Measurements from ENCODE around the gene ELMO1.

The ELMO1 gene

DNA sequence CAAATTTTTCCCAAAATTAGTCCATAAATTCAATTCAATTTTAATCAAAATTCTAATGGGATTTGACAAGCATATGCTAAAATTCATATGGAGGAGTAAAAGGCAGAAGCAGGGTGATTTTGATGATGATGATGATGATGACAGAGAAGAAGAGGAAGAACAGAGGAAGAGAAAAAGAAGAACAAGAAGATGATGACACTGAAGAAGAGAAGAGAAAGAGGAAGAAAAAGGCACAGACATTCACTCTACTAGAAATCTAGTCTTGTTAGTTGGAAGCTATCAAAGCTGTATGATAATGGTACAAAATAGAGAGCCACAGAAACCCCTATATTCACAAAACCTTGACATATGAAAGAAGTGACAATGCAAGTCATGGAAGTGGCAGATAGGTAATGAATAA, 157.9 kb downstream of the ELMO1 start:
- no peak for DNase-seq

GRCh38 chr7:37289781-37290180, 158.9 kb downstream of the ELMO1 start:
- no peak for DNase-seq

GRCh38 chr7:37289367-37289766, 159.3 kb downstream of the ELMO1 start:
- DNase-seq, result no peak

GRCh38 chr7:37287131-37287855, 161.4 kb downstream of the ELMO1 start:
- DNase-seq, result no peak

GRCh38 chr7:37286454-37286832, 162.2 kb downstream of the ELMO1 start:
- DNase-seq, result no peak

GRCh38 chr7:37285706-37286453, 162.8 kb downstream of the ELMO1 start:
- DNase-seq, result peak; percentile 36

DNA sequence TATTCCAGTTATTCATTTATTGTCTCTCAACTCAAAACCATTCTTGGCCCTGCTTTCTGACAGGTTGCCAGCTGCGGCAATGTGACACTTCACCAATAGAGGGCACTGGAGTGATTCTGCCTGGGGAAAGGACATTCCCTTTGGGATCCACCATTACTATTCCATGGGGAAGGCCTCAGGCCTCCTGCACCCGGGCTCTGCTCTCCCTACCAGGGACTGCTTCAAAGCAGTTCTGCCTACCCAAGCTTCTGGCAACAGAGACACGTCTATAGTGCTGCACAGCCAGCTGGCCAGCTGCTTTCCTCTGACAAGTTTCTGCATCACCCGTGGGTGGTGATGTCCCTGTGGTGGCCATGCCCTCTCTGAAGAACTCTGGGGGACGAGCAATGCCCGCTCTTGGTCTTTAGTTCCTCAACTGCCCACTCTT, 163.8 kb downstream of the ELMO1 start:
- peak; percentile 57 for DNase-seq

DNA sequence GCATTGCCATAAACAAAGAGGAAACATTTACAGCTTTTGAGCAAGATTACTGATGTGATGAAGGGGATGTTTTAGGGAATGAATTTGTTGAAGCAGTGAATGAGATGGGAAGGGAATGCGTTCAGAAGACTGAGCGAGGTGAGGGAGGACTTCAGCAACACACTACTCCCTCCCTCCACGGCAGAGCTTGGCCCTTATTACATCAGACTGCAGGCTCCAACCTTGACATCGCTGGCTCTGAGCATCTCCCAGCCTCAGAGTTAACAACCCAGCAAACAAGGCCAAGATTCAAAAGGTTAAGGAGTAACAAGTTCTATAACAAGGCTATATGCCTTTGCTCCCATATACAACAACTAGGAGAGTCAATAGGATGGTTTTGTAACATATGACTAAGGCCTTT, 164.4 kb downstream of the ELMO1 start:
- no peak for DNase-seq

- no peak for DNase-seq
Observed at GRCh38 chr7:37283716-37284115, 164.9 kb downstream of the ELMO1 start.

DNA sequence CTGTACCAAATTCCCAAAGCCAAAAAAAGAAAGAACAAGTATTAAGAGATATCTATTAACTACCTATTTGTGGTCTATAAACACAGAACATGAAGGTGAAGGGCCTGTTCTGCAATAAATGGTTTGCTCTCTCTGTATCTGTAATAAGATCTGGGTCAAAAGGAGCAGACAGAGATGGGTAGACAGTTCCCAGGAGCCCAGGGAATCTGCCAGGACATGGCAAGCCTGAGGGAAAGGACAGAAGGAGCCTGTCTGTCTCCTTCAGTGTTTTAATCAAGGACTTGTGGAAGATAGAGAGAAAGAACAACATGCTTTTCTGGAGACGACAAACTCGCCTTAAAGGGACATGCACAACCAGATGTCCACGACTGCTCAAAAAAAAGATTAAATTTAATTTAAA, 165.7 kb downstream of the ELMO1 start:
- DNase-seq, result no peak

GRCh38 chr7:37282093-37282444, 166.6 kb downstream of the ELMO1 start:
- no peak for DNase-seq

GRCh38 chr7:37281368-37282092, 167.1 kb downstream of the ELMO1 start:
- DNase-seq, result no peak

- DNase-seq, result no peak
Observed at GRCh38 chr7:37277513-37277912, 171.2 kb downstream of the ELMO1 start.

- DNase-seq, result no peak
Observed at GRCh38 chr7:37275078-37275710, 173.5 kb downstream of the ELMO1 start.

DNA sequence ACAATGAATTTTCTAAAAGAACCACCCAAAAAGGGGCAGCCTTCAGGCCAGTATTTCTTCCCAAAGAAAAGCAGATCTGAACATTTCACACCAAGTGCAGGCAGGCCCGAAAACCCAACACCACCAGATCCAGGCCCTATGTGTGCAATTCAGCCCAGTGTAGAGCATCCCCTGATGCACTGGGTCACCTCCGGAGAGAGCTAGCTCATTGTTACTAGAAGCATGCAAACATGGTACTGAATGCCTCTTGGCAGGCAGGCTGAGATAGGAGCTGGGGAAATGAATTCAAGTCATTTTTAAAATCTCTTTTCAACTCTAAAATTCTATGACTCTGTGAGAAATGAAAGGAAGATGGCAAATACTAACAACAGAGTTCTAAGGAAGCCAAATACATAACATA, 174.8 kb downstream of the ELMO1 start:
- DNase-seq, result no peak

DNA sequence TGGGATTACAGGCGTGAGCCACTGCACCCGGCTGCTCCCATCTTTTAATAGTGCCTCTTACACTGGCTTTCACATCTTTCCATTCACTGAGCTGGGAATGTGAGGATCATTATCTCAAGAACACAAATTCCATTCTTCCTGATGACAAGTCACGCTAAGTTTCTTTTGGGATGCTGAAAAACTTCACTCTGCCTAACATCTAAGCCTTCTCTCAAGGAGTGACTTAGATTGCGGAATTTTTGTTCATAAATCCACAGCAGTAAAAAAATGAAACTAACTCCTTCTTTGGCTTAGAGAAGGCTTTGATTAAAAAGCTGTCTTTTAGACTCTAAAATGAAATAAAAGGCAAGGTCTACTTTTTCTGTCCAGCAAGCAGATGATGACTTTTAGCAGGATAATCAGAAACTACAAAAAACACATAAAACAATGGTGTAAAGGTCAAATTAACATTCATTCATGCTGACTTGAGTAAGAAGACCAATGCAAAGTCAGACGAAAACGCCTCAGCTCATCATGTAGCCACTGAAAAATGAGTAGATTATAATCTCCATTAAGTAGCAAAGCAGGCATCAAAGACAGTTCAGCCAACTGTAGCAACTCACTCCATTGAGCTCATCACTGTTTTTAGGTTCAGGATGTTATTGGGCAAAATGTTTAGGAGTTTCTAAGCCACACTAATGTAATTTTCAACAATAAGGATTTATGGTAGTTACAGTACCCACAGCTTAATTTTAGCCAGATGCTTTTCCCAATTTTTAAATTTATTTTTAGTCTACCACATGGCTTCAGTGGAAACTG, 178.8 kb downstream of the ELMO1 start:
- DNase-seq, result no peak

GRCh38 chr7:37267251-37267650, 181.4 kb downstream of the ELMO1 start:
- DNase-seq, result peak; percentile 12

DNA sequence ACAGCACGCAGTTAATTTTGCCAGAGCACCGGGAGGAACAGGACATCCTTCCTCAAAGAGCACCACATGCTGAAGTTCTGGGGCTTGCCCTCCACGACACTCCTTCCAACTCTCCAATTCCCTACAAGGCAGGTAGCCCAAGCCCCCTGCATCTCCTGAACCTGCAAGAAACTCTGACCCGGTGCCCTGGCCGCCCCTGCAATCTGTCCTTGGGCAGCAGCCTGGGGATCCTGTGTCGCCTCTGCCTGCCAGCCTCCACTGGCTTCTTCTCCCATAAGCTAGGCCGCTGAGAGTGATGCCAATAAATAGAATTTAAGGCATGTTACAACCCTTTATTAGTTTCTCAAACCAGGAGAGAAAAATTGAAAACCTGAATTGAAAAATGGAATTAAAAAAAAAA, 182.8 kb downstream of the ELMO1 start:
- DNase-seq, result no peak

- no peak for DNase-seq
Observed at GRCh38 chr7:37265006-37265405, 183.7 kb downstream of the ELMO1 start.

DNA sequence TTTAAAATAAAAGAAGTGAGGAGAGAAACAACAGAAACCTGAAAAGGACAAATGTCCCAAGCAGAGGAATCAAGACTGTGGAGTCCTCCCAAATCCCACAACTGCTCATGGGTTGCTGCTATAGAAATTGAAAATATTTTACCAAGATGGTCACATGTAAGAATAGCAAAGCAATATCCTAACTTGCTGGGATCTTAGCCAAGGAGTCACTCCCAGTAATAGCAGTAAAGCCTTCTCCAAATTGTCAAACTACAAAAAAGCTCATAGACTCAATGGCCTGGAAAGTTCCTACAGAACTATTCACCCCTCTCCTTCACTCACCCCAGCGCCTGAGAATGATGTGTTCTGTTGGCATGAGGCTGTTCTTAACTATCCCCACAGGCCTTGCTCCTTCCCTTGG, 186.5 kb downstream of the ELMO1 start:
- no peak for DNase-seq

- no peak for DNase-seq
Observed at GRCh38 chr7:37259319-37259821, 189.3 kb downstream of the ELMO1 start.

GRCh38 chr7:37256631-37257030, 192.0 kb downstream of the ELMO1 start:
- no peak for DNase-seq

Data from CD4-positive, alpha-beta T cell treated with Interleukin-17A for 4 hours (primary cell).